Activated B cell treated with CpG ODN at 0.5 μM for 24 hours (primary cell): ENCODE data around the gene NMBR. TPM values are rescaled to one million over a fixed set of nuclear protein-coding genes. Genes with fewer than 3 reads are reported as not detected.
"Not testable (repeated sequence)": the region's sequence is repeated elsewhere in the genome, so short reads cannot be mapped to it uniquely, and the experiment has no call there.

ENCODE experiments used
- ATAC-seq: fragments of 200-7000 bp; cut with Tn5 transposase; one replicate; pipeline ENCODE4 v1.10.0; 2021; ENCODE audit warnings: low read depth, mild to moderate bottlenecking, moderate library complexity
- CTCF ChIA-PET: fragments of 350-600 bp; sonication (Branson Sonifier 250); formaldehyde crosslinking; loops from one replicate; lab custom pipeline; 2021; ENCODE audit warnings: antibody characterized with exemption; lab: Charles Lee
- POLR2A ChIA-PET: fragments of 350-600 bp; sonication (Branson Sonifier 250); formaldehyde crosslinking; loops from one replicate; lab custom pipeline; 2021; ENCODE audit warnings: antibody characterized with exemption; lab: Charles Lee
- DNase-seq: peaks from one replicate; pipeline ENCODE4 v3.0.0; 2022
- H3K27ac Mint-ChIP-seq: one replicate; pipeline ENCODE4 v1.8.0; 2020; ENCODE audit warnings: mixed read lengths
- H3K27me3 Mint-ChIP-seq: one replicate; pipeline ENCODE4 v1.8.0; 2021; ENCODE audit warnings: mixed read lengths
- H3K36me3 Mint-ChIP-seq: one replicate; pipeline ENCODE4 v1.8.0; 2021; ENCODE audit warnings: low read depth, mixed read lengths
- H3K4me1 Mint-ChIP-seq: one replicate; pipeline ENCODE4 v1.8.0; 2021; ENCODE audit warnings: mixed read lengths
- H3K4me3 Mint-ChIP-seq: one replicate; pipeline ENCODE4 v1.8.0; 2020; ENCODE audit warnings: mild to moderate bottlenecking, mixed read lengths
- H3K9me3 Mint-ChIP-seq: one replicate; pipeline ENCODE4 v1.8.0; 2020; ENCODE audit warnings: mixed read lengths
- CTCF ChIP-seq: fragments of 200-600 bp; IDR thresholded peaks from one replicate; pipeline ENCODE4 v1.8.0; 2022; ENCODE audit warnings: antibody characterized with exemption, mild to moderate bottlenecking
- intact Hi-C: fragments of 100-400 bp; cut with micrococcal nuclease; formaldehyde crosslinking; loops from one replicate; pipeline ENCODE4 v1.15.1; 2024
- total RNA-seq: library from RNA; stranded (reverse); gene quantifications from 2 replicates; pipeline ENCODE4 v1.2.3, GENCODE V29; 2022

The NMBR gene
- total RNA-seq, 1 donor from 2014 or later: not detected

- no peak overlapping the region for H3K27ac Mint-ChIP-seq
- ATAC-seq: no peak
- POLR2A ChIA-PET: no interaction called here
- no peak overlapping the region for H3K4me3 Mint-ChIP-seq
- intact Hi-C loops: no loop called here
- CTCF ChIA-PET: no interaction called here
- peaks cover 5% of the 10 kb centered on the region for H3K9me3 Mint-ChIP-seq
- no peak for DNase-seq
- peaks cover 2% of the 10 kb centered on the region for H3K27me3 Mint-ChIP-seq
- no peaks in the 10 kb centered on the region for H3K36me3 Mint-ChIP-seq
- no peaks in the 10 kb centered on the region for H3K4me1 Mint-ChIP-seq
- TF ChIP-seq CTCF: no peak
Measured at GRCh38 chr6:142068416-142068815, 78.5 kb downstream of the NMBR start.

GRCh38 chr6:142062861-142063260 is 84.1 kb downstream of the NMBR start:
- DNase-seq, POLR2A ChIA-PET, H3K27ac Mint-ChIP-seq, H3K4me1 Mint-ChIP-seq, ATAC-seq, H3K9me3 Mint-ChIP-seq, H3K27me3 Mint-ChIP-seq, H3K4me3 Mint-ChIP-seq, H3K36me3 Mint-ChIP-seq, intact Hi-C loops, CTCF ChIA-PET: not testable (repeated sequence)

- H3K36me3 Mint-ChIP-seq: no peaks in the 10 kb centered on the region
- H3K4me1 Mint-ChIP-seq: no peaks in the 10 kb centered on the region
- TF ChIP-seq CTCF: no peak
- no peak overlapping the region for H3K27ac Mint-ChIP-seq
- no peak overlapping the region for H3K4me3 Mint-ChIP-seq
- DNase-seq (no peak), ATAC-seq (no peak)
- no peaks in the 10 kb centered on the region for H3K27me3 Mint-ChIP-seq
- ChIA-PET POLR2A (no interaction called here), CTCF (no interaction called here)
- intact Hi-C loops: no loop called here
- no peaks in the 10 kb centered on the region for H3K9me3 Mint-ChIP-seq
Measured at GRCh38 chr6:142058551-142059290, 88.2 kb downstream of the NMBR start.

GRCh38 chr6:142055219-142055618 is 91.7 kb downstream of the NMBR start:
- H3K4me1 Mint-ChIP-seq: no peaks in the 10 kb centered on the region
- ATAC-seq (no peak), DNase-seq (no peak)
- H3K27me3 Mint-ChIP-seq: no peaks in the 10 kb centered on the region
- H3K9me3 Mint-ChIP-seq: peaks cover 17% of the 10 kb centered on the region
- TF ChIP-seq CTCF: no peak
- ChIA-PET POLR2A (no interaction called here), CTCF (no interaction called here)
- no peak overlapping the region for H3K27ac Mint-ChIP-seq
- intact Hi-C loops: no loop called here
- no peak overlapping the region for H3K4me3 Mint-ChIP-seq
- no peaks in the 10 kb centered on the region for H3K36me3 Mint-ChIP-seq

GRCh38 chr6:142051404-142051803 is 95.5 kb downstream of the NMBR start:
- intact Hi-C loops: no loop called here
- ChIA-PET POLR2A (no interaction called here), CTCF (no interaction called here)
- Mint-ChIP-seq H3K27me3 (no peaks in the 10 kb centered on the region), H3K27ac (no peak overlapping the region), H3K36me3 (no peaks in the 10 kb centered on the region), H3K9me3 (peaks cover 21% of the 10 kb centered on the region), H3K4me1 (no peaks in the 10 kb centered on the region), H3K4me3 (no peak overlapping the region)
- no peak for DNase-seq
- no peak for ATAC-seq
- no peak for TF ChIP-seq CTCF

- no peak for DNase-seq
- Mint-ChIP-seq H3K4me3 (no peak overlapping the region), H3K9me3 (peaks cover 21% of the 10 kb centered on the region), H3K27me3 (no peaks in the 10 kb centered on the region), H3K27ac (no peak overlapping the region), H3K36me3 (no peaks in the 10 kb centered on the region), H3K4me1 (no peaks in the 10 kb centered on the region)
- intact Hi-C loops: no loop called here
- ChIA-PET POLR2A (no interaction called here), CTCF (no interaction called here)
- no peak for TF ChIP-seq CTCF
- ATAC-seq: no peak
Measured at GRCh38 chr6:142048593-142048980, 98.3 kb downstream of the NMBR start.
